GM23338 (cell line): ENCODE data around the gene SLC35D2. TPM values are rescaled to one million over a fixed set of nuclear protein-coding genes. Genes with fewer than 3 reads are reported as not detected.

ENCODE experiments used
- CREB1 ChIP-seq: fragments of 250-450 bp; sonication (Bioruptor Pico); IDR thresholded peaks from 2 replicates; pipeline ENCODE4 v1.5.0; 2020; ENCODE audit warnings: low read depth, mild to moderate bottlenecking, moderate library complexity
- NANOG ChIP-seq: IDR thresholded peaks from 2 replicates; pipeline ENCODE4 v1.6.1; 2016; ENCODE audit warnings: antibody characterized with exemption, borderline replicate concordance
- POLR2AphosphoS5 ChIP-seq: IDR thresholded peaks from 2 replicates; pipeline ENCODE4 v1.6.1; 2016; ENCODE audit warnings: antibody characterized with exemption, low read depth
- REST ChIP-seq: IDR thresholded peaks from one replicate; pipeline ENCODE4 v1.6.1; 2018; ENCODE audit warnings: antibody characterized with exemption; ENCODE audit not compliant: unreplicated experiment
- polyA plus RNA-seq: library from polyadenylated mRNA; unstranded; fragments of >200 nt; fragmentation: Nextera tagmentation; extraction: Ambion mirVana; gene quantifications from 2 replicates; pipeline ENCODE4 v1.2.1, GENCODE V29; 2016
- total RNA-seq: library from RNA; depleted of rRNA; stranded (reverse); fragments of >200 nt; shearing (Covaris generic); gene quantifications from 2 replicates; pipeline ENCODE4 v1.2.3, GENCODE V29; 2014
- TF ChIP-seq, protein P1 (sequence below): fragments of 250-450 bp; sonication (Bioruptor Pico); IDR thresholded peaks from 2 replicates; pipeline ENCODE4 v1.5.0; 2020; ENCODE audit warnings: mild to moderate bottlenecking, moderate library complexity
- TF ChIP-seq, protein P2 (sequence below): IDR thresholded peaks from 2 replicates; pipeline ENCODE4 v1.6.1; 2016; ENCODE audit warnings: antibody characterized with exemption

The SLC35D2 gene
- total and polyA plus RNA-seq, 2 experiments from 2014 or later = 8.2 to 14.4 TPM

DNA sequence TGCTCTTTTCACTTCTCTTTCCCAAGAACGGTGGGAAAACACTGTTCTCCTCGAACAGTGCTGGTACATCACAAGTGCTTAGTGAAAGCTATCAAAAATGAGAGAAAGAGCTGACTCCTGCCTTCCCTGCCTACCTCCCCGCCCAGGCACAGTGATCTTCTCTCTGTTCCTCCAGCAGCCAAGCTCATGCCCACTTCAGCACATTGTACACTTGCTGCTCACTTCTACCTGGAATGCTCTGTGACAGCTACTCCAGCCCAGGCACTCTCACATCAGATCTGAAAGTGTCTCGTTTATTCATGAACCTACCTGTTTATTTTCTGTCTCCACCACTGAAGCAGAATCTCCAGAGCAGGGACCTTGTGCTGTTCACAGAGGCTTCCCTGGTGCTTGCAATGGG lies 1.8 kb downstream of the SLC35D2 start (continued):
- TF ChIP-seq, protein P1, sequence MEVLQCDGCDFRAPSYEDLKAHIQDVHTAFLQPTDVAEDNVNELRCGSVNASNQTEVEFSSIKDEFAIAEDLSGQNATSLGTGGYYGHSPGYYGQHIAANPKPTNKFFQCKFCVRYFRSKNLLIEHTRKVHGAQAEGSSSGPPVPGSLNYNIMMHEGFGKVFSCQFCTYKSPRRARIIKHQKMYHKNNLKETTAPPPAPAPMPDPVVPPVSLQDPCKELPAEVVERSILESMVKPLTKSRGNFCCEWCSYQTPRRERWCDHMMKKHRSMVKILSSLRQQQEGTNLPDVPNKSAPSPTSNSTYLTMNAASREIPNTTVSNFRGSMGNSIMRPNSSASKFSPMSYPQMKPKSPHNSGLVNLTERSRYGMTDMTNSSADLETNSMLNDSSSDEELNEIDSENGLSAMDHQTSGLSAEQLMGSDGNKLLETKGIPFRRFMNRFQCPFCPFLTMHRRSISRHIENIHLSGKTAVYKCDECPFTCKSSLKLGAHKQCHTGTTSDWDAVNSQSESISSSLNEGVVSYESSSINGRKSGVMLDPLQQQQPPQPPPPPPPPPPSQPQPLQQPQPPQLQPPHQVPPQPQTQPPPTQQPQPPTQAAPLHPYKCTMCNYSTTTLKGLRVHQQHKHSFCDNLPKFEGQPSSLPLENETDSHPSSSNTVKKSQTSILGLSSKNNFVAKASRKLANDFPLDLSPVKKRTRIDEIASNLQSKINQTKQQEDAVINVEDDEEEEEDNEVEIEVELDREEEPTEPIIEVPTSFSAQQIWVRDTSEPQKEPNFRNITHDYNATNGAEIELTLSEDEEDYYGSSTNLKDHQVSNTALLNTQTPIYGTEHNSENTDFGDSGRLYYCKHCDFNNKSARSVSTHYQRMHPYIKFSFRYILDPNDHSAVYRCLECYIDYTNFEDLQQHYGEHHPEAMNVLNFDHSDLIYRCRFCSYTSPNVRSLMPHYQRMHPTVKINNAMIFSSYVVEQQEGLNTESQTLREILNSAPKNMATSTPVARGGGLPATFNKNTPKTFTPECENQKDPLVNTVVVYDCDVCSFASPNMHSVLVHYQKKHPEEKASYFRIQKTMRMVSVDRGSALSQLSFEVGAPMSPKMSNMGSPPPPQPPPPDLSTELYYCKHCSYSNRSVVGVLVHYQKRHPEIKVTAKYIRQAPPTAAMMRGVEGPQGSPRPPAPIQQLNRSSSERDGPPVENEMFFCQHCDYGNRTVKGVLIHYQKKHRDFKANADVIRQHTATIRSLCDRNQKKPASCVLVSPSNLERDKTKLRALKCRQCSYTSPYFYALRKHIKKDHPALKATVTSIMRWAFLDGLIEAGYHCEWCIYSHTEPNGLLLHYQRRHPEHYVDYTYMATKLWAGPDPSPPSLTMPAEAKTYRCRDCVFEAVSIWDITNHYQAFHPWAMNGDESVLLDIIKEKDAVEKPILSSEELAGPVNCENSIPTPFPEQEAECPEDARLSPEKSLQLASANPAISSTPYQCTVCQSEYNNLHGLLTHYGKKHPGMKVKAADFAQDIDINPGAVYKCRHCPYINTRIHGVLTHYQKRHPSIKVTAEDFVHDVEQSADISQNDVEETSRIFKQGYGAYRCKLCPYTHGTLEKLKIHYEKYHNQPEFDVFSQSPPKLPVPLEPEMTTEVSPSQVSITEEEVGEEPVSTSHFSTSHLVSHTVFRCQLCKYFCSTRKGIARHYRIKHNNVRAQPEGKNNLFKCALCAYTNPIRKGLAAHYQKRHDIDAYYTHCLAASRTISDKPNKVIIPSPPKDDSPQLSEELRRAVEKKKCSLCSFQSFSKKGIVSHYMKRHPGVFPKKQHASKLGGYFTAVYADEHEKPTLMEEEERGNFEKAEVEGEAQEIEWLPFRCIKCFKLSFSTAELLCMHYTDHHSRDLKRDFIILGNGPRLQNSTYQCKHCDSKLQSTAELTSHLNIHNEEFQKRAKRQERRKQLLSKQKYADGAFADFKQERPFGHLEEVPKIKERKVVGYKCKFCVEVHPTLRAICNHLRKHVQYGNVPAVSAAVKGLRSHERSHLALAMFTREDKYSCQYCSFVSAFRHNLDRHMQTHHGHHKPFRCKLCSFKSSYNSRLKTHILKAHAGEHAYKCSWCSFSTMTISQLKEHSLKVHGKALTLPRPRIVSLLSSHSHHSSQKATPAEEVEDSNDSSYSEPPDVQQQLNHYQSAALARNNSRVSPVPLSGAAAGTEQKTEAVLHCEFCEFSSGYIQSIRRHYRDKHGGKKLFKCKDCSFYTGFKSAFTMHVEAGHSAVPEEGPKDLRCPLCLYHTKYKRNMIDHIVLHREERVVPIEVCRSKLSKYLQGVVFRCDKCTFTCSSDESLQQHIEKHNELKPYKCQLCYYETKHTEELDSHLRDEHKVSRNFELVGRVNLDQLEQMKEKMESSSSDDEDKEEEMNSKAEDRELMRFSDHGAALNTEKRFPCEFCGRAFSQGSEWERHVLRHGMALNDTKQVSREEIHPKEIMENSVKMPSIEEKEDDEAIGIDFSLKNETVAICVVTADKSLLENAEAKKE = no peak
- TF ChIP-seq, protein P2, sequence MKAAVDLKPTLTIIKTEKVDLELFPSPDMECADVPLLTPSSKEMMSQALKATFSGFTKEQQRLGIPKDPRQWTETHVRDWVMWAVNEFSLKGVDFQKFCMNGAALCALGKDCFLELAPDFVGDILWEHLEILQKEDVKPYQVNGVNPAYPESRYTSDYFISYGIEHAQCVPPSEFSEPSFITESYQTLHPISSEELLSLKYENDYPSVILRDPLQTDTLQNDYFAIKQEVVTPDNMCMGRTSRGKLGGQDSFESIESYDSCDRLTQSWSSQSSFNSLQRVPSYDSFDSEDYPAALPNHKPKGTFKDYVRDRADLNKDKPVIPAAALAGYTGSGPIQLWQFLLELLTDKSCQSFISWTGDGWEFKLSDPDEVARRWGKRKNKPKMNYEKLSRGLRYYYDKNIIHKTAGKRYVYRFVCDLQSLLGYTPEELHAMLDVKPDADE = no peak
- TF ChIP-seq CREB1 (no peak), NANOG (no peak), REST (no peak), POLR2AphosphoS5 (no peak)
